ENCODE results near the gene CHN1.

GRCh38 chr2:175054340-175054739 lies 49.2 kb upstream of the CHN1 start:
- TF ChIP-seq POLR2AphosphoS5 (IDR thresholded peaks at IDR 0.05) (no peak), POLR2A (IDR thresholded peaks at IDR 0.05) (no peak)
- TF ChIP-seq, protein P1, sequence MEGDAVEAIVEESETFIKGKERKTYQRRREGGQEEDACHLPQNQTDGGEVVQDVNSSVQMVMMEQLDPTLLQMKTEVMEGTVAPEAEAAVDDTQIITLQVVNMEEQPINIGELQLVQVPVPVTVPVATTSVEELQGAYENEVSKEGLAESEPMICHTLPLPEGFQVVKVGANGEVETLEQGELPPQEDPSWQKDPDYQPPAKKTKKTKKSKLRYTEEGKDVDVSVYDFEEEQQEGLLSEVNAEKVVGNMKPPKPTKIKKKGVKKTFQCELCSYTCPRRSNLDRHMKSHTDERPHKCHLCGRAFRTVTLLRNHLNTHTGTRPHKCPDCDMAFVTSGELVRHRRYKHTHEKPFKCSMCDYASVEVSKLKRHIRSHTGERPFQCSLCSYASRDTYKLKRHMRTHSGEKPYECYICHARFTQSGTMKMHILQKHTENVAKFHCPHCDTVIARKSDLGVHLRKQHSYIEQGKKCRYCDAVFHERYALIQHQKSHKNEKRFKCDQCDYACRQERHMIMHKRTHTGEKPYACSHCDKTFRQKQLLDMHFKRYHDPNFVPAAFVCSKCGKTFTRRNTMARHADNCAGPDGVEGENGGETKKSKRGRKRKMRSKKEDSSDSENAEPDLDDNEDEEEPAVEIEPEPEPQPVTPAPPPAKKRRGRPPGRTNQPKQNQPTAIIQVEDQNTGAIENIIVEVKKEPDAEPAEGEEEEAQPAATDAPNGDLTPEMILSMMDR (IDR thresholded peaks at IDR 0.05), result no peak

Measured in sigmoid colon (tissue), 4 donors.